Ascending aorta (tissue), 2 donors: Measurements from ENCODE around the gene ROR1. TPM values are rescaled to one million over a fixed set of nuclear protein-coding genes. Genes with fewer than 3 reads are reported as not detected.

Source experiments
- DNase-seq, 2 donors: peaks; one replicate each; pipeline ENCODE4 v3.0.0-alpha.2; 2019; ENCODE audit warnings: low spot score in 2 of 2
- H3K27ac ChIP-seq, 2 donors: fragments of 200-600 bp; sonication (generic); one replicate each; pipeline ENCODE4 v1.5.1; 2016 to 2017; ENCODE audit warnings: mild to moderate bottlenecking in 1 of 2
- H3K27me3 ChIP-seq: fragments of 200-600 bp; sonication (generic); one replicate; pipeline ENCODE4 v1.5.1; 2017
- H3K36me3 ChIP-seq, 2 donors: fragments of 200-600 bp; sonication (generic); one replicate each; pipeline ENCODE4 v1.5.1; 2016
- H3K4me1 ChIP-seq, 2 donors: fragments of 200-600 bp; sonication (generic); one replicate each; pipeline ENCODE4 v1.5.1; 2016 to 2017; ENCODE audit warnings: mild to moderate bottlenecking in 1 of 2
- H3K4me3 ChIP-seq, 2 donors: fragments of 200-600 bp; sonication (generic); one replicate each; pipeline ENCODE4 v1.5.1; 2016 to 2017; ENCODE audit warnings: mild to moderate bottlenecking in 1 of 2
- H3K9me3 ChIP-seq, 2 donors: fragments of 200-600 bp; sonication (generic); one replicate each; pipeline ENCODE4 v1.5.1; 2016
- intact Hi-C: fragments of 100-400 bp; cut with DNase I; formaldehyde crosslinking; loops from one replicate; pipeline ENCODE4 v1.15.1; 2023
- total RNA-seq: library from RNA; depleted of rRNA; stranded (reverse); fragments of >200 nt; gene quantifications from one replicate; pipeline ENCODE4 v1.1.0, GENCODE V29; 2016
- TF ChIP-seq, protein P1 (sequence below), 3 experiments: fragments of 200-600 bp in 2 of 3; fragments of 450-650 bp in 1 of 3; sonication (generic) in 2 of 3; IDR thresholded peaks; one replicate each; pipeline ENCODE4 v1.5.1; 2016 to 2019; ENCODE audit warnings: antibody characterized with exemption in 3 of 3, mild to moderate bottlenecking in 1 of 3, moderate library complexity in 1 of 3

The ROR1 gene
- total RNA-seq, 1 donor from 2014 or later = 115 TPM

DNA sequence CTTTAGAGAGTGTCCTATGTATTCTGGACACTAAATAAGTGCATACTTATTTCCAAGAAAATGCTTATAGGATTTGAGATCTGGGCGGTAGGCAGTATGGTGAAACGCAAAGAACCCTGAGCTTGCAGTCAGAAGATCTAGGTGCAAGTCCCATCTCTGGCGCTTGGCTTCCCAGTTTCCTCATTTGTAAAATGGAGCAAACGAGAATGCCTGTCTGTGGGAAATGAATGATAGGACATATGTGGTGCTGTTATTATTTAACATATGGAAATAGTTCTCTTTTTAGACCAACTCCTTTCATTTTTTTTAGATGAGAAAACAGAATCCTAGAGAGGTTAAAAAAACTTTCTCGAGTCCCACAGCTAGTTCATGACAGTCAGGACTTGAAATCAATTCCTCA is 25.2 kb upstream of the ROR1 start:
- H3K27ac ChIP-seq = no peak overlapping the region
- intact Hi-C loops = no loop called here
- no peaks in the 10 kb centered on the region for H3K4me1 ChIP-seq
- TF ChIP-seq, protein P1, sequence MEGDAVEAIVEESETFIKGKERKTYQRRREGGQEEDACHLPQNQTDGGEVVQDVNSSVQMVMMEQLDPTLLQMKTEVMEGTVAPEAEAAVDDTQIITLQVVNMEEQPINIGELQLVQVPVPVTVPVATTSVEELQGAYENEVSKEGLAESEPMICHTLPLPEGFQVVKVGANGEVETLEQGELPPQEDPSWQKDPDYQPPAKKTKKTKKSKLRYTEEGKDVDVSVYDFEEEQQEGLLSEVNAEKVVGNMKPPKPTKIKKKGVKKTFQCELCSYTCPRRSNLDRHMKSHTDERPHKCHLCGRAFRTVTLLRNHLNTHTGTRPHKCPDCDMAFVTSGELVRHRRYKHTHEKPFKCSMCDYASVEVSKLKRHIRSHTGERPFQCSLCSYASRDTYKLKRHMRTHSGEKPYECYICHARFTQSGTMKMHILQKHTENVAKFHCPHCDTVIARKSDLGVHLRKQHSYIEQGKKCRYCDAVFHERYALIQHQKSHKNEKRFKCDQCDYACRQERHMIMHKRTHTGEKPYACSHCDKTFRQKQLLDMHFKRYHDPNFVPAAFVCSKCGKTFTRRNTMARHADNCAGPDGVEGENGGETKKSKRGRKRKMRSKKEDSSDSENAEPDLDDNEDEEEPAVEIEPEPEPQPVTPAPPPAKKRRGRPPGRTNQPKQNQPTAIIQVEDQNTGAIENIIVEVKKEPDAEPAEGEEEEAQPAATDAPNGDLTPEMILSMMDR (IDR thresholded peaks at IDR 0.05) = no peak
- H3K27me3 ChIP-seq = no peaks in the 10 kb centered on the region
- H3K9me3 ChIP-seq = no peaks in the 10 kb centered on the region
- no peak overlapping the region for H3K4me3 ChIP-seq
- DNase-seq = no peak
- no peaks in the 10 kb centered on the region for H3K36me3 ChIP-seq

DNA sequence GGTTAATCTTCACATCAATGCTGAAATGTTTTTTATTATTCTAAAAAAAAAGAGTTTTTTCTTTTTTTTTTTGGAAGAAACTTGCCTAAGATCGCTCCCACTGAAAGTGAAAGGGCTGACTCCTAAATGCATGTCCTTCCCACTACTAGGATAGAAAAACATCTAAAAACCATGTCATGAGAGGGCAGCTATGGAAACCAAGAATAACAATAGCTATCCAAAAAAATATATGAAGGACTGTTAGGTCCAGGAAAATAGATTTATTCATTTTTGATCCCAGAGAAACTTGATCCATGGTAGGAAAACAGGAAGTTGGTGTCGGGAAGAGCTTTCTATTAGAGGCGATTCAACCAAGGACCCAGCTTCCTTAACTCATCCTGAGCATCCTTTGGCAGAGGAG is 23.1 kb upstream of the ROR1 start:
- H3K9me3 ChIP-seq = no peaks in the 10 kb centered on the region
- H3K4me3 ChIP-seq = peak overlapping the region; percentile 24 to 53
- no peak for DNase-seq
- TF ChIP-seq, protein P1 (IDR thresholded peaks at IDR 0.05) = no peak
- intact Hi-C loops = no loop called here
- H3K27me3 ChIP-seq = no peaks in the 10 kb centered on the region
- H3K4me1 ChIP-seq = no peaks in the 10 kb centered on the region
- H3K36me3 ChIP-seq = no peaks in the 10 kb centered on the region
- no peak overlapping the region for H3K27ac ChIP-seq

DNA sequence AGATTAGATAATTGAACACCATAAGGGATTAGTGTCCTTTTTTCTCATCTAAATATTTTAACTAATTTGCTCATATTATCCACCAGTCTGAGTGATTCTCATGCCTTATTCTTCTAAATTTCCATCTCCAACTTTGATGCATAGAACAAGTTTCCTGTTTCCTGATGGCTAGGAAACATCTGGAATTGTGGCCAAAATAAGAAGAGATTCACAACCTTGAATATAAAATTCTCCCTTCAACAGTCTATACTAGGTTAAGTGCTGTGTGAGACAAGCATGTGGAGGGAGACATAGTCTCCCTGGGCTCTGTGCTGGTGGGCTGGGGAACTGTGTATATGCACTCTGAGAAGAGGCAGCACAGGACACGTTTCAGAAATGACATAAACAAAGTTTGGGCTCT is 21.6 kb upstream of the ROR1 start:
- intact Hi-C loops = no loop called here

DNA sequence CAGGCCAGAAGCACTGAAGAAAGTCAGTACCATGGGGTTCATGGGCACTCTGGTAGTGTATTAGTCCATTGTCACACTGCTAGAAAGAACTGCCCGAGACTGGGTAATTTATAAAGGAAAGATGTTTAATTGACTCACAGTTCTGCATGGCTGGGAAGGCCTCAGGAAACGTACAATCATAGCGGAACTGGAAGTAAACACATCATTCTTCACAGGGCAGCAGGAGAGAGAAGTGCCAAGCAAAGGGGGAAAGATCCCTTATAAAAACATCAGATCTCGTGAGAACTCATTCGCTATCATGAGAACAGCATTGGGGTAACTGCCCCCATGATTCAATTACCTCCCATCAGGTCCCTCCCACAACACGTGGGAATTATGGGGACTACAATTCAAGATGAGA is 20.2 kb upstream of the ROR1 start:
- TF ChIP-seq, protein P1 (IDR thresholded peaks at IDR 0.05) = no peak
- no peak for DNase-seq

More for the DNA sequence above, 21.6 kb upstream of the ROR1 start:
- no peak overlapping the region for H3K4me3 ChIP-seq
- no peaks in the 10 kb centered on the region for H3K36me3 ChIP-seq
- no peaks in the 10 kb centered on the region for H3K4me1 ChIP-seq
- H3K27ac ChIP-seq = no peak overlapping the region
- no peak for DNase-seq
- H3K9me3 ChIP-seq = no peaks in the 10 kb centered on the region
- TF ChIP-seq, protein P1 (IDR thresholded peaks at IDR 0.05) = no peak
- H3K27me3 ChIP-seq = no peaks in the 10 kb centered on the region

DNA sequence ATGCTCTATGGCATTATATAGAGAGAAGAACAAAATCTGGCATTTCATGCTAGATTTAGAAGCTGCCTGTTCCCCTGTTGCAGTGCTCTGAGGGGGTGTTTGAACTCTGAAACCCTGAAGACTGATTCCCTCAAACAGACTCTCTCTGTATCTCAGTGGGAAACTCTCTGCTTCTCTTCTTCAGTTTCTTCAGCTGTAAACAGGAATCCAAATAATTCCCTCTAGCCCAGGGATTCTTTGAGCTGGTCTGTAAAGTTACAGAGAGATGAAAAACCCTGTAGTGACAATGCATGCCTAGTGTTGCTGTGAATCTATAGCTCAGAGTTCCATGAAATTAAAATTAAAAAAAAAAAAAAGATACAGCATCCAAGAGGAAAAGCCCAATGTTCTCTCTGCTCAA is 17.0 kb upstream of the ROR1 start:
- H3K4me3 ChIP-seq = no peak overlapping the region
- no peak overlapping the region for H3K27ac ChIP-seq
- no peaks in the 10 kb centered on the region for H3K9me3 ChIP-seq
- intact Hi-C loops = no loop called here
- DNase-seq = no peak
- H3K36me3 ChIP-seq = no peaks in the 10 kb centered on the region
- no peaks in the 10 kb centered on the region for H3K4me1 ChIP-seq
- TF ChIP-seq, protein P1 (IDR thresholded peaks at IDR 0.05) = no peak
- no peaks in the 10 kb centered on the region for H3K27me3 ChIP-seq

More for the DNA sequence above, 20.2 kb upstream of the ROR1 start:
- Histone ChIP-seq H3K27ac (no peak overlapping the region), H3K4me1 (no peaks in the 10 kb centered on the region), H3K9me3 (no peaks in the 10 kb centered on the region), H3K36me3 (no peaks in the 10 kb centered on the region), H3K4me3 (no peak overlapping the region), H3K27me3 (no peaks in the 10 kb centered on the region)
- intact Hi-C loops = no loop called here

DNA sequence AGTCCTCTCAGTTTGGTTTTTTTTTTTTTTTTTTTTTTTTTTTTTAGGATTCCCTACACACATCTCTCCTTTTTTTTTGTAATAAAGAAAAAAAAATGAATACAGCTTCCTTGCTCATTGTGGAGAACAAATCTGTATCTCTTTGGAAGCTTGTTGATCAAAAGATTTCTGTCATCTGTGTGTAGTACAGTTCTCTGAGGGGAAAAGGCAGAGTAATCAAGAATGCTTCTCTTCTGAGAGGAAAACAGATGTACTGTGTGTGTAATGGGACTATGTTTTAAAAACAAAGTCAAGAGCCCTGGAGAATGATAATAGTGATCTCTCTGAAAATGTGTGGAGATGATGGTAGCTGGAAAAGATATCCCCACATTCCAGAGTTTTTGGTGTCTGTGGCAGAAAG is 16.5 kb upstream of the ROR1 start:
- Histone ChIP-seq H3K4me3 (no peak overlapping the region), H3K27ac (no peak overlapping the region), H3K9me3 (no peaks in the 10 kb centered on the region), H3K4me1 (no peaks in the 10 kb centered on the region), H3K36me3 (no peaks in the 10 kb centered on the region), H3K27me3 (no peaks in the 10 kb centered on the region)
- TF ChIP-seq, protein P1 (IDR thresholded peaks at IDR 0.05) = no peak
- intact Hi-C loops = no loop called here
- no peak for DNase-seq
